HG03571 (cell line): ENCODE measurements around the gene TXNDC11.

Experiments used
- ATAC-seq: cut with Tn5 transposase; IDR thresholded peaks from one replicate; pipeline ENCODE4 v1.9.1; 2021; ENCODE audit not compliant: unreplicated experiment

The TXNDC11 gene

GRCh38 chr16:11662582-11662981 is 80.1 kb downstream of the TXNDC11 start:
- no peak for ATAC-seq

DNA sequence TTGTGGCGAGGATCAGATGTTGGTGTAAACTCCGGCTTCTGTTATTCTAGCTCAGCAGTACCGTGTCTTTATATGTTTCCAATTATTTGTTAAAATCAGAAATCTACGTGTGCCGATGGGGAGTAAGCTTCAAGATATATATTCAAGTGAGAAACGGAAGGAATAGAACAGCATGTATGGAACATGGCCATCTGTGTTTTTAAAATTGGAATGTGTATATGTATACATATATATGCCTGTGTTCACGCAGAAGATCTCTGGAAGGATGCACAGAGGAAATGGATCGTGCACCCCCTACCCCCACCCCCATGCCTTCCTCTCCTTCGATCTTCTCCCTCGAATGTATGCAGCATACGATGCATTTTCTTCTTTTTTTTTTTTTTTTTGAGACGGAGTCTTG is 82.1 kb downstream of the TXNDC11 start:
- ATAC-seq, result no peak

DNA sequence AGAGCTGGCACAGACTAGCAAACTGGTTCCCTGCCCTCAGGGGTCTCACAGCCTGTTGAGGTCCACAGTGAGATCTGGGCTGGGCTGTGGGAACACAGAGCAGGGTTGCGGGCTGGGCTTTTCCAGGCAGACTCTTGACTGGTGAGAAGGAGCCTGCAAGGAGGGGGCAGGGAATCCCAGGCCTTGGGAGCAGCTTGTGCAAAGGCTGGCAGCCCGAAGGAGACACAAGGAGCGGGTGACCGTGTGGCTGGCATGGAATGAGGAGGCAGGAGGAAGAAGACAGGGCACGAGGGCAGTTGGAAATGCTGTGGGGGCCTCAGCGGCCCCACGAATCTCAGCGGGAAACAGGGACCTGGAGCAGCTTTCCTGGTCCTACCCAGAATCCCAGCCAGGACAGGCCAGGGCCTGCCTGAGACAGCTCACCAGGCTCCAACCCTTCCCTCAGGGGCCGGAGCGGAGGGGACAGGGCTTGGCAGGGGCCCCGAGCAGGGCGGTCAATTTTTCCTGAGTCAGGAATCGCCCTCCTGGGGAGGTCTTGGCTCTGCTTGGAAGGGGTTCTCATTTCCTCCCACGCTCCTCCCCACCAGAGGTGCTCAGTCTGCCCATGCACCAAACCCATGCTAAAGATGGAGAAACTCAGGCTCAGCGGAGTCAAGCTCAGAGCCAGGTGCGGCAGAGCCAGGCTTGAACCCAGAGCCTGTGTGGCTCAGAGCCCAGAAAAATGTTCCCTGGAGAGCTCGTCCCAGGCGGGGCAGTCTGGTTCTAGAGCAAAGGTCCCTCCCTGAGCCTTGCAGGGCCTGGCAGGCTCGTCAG is 83.6 kb downstream of the TXNDC11 start:
- no peak for ATAC-seq

- ATAC-seq, result no peak
Measured at GRCh38 chr16:11657556-11657955, 85.1 kb downstream of the TXNDC11 start.

DNA sequence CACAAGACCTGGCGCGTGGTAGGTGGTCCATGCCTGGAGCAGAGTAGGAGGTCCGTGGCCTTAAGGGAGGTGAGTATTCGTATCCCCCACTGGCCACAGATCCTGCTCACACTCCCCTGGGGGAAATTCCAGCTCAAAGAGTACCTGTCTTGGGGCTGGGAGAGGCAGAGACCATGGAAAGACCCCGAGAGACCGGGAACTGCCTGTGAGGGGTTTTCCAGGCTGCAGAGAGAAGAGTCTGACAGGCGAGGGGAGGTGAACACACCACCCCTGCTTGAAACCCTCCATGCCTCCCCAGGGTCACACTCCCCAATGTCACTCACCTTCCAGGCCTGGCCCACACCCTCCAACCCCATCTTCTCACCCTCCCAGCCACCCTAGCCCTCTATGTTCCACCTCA is 87.0 kb downstream of the TXNDC11 start:
- no peak for ATAC-seq

DNA sequence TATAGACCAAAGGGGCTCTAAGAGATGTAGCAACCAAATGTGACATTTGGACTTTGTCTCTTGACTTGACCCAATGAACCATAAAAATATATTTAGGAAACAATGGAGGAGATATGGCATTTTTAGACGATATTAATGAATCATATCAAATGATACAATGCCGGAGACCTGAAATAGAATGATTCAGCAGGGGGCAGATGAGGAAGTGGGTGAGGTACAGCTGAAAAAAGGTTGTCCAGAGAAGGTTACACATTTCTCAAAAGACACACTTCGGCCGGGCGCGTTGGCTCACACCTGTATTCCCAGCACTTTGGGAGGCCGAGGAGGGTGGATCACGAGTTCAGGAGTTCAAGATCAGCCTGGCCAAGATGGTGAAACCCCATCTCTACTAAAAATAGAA is 90.9 kb downstream of the TXNDC11 start:
- no peak for ATAC-seq

DNA sequence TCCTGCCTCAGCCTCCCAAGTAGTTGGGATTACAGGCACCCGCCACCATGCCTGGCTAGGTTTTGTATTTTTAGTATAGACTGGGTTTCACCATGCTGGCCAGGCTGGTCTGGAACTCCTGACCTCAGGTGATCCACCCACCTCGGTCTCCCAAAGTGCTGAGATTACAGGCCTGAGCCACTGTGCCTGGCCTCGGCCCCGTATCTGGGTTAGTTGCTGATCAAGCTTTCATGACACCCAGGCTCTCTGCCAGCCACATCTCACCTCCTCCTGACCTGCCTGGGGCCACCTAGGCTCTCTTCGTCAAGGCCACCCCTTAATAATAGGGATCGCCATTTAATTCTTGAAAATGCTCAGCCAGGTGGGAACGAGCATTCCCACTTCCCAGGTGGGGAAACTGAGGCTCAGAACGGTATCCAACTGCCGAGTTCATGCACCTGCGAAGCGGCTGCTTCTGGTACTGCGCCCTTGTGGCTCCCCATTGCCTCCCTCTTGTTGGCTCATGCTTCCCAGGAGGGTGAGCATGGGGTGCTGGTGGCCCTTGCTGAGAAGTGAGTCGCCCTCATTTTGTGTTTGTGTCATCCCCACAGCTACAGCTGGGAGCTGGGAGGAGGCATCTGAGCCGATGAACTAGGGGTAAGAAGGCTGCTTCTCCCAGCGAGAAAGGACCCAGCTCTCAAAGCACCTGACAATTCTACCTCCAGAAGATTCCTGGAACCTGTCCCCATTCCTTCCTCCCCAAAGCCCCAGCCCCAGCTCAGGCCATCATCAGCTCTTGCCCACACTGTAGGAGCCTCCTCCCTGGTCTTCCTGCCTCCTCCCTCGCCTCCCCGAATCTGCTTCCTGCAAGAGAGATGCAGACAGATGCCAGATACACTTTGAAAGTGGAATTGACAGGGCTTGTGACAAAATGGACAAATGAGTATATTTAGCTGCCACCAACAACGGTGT is 91.7 kb downstream of the TXNDC11 start:
- ATAC-seq, result no peak

DNA sequence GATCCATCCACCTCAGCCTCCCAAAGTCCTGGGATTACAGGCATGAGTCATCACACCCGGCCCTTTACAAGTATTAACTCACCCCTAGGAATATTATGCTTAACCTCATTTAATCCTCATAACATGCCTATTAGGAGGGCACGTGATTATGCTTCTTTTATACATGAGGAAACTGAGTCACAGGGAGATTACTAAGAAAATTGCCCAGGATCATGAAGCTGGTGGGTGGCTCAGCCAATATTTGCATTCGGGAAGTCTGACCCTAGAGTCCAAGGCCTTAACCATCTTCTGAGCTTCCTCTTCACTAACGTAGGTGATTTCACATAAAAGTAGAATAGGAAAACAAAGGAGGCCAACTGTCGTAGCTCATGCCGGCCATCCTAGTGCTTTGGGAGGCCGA is 93.4 kb downstream of the TXNDC11 start:
- ATAC-seq, result no peak

DNA sequence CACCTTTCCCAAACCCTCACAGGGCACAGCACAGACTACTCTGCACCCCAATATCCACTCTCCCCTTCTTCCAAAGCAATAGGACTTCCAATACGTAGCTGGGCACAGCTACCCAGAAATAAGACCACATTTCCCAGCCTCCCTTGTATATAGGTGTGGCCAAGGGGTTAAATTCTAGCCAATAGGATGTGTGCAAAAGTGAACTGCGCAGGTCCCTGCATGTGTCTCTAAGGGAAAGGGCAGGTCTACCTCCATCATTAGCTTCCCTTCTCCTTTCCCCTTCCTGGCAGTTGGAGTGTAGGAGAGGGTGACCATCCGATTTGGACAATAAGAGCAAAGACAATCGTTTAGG is 99.9 kb downstream of the TXNDC11 start:
- ATAC-seq, result no peak

DNA sequence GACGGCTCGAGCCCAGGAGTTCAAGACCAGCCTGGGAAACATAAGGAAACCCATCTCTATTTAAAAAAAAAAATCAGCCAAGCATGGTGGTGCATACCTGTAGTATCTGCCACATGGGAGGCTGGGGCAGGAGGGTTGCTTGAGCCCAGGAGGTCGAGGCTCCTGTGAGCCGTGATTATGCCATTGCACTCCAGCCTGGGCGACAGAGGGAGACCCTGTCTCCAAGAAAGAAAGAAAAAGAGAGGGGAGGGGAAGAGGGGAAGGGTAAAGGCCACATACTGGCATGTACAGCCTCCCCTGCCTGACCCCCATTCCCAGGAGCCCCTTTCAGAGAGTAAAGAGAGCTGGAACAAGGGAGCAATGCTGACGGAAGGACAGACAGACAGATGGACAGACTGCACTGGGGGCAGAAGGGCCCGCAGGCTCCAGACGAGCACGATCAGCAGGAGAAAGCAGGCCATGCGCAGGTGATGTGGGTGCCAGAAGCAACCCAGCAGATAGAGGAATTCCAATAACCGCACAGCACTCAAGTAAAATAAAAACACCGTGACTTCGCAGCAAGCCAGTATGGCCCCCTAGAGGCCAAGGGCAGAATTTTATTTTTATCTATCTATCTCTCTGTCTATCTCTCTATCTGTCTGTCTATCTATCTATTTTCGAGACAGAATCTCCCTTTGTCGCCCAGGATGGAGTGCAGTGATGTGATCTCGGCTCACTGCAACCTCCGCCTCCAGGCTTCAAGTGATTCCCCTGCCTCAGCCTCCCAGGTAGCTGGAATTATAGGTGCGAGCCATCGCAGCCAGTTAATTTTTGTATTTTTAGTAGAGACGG is 101.5 kb downstream of the TXNDC11 start:
- no peak for ATAC-seq

DNA sequence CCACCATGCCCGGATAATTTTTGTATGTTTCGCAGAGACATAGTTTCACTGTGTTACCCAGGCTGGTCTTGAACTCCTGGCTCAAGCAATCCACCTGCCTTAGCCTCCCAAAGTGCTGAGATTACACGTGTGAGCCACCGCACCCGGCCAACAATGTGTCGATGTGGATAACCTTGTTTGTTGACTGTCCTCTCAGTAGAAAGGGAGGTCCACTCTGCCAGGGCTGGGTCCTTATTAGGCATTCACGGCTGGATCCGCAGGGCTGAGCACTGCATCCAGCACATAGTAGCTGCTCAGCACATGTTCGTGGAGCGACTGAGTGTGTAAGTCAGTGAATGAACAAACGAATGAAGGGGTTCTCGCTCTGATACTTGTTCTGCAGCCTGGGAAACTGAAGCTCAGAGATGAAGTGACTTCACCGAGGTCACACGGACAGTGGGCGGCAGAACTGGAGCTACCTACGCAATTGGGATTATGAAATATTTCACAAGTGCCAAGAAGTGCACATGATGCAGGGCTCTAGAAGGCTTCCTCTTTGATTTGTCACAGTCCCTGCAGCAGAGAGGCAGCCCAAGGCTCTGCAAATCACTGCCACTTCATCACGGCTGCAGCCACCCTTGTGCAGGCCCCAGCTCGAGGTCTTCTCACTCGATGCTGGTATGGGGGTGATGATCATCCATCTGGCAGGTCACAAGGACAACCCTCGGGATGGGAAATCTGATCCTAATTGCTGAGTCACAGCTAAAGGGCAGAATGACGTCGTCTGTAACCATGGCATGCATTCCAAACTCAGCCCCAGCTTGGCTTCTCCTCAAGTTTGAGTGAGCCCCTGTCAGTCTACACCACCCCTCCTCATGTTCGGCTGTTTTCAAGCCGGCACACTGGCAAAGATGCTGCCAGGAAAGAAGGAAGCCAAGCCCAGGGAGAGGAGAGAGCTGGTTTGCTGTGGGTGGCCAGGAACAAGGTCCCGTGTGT is 102.4 kb downstream of the TXNDC11 start:
- ATAC-seq, result no peak

DNA sequence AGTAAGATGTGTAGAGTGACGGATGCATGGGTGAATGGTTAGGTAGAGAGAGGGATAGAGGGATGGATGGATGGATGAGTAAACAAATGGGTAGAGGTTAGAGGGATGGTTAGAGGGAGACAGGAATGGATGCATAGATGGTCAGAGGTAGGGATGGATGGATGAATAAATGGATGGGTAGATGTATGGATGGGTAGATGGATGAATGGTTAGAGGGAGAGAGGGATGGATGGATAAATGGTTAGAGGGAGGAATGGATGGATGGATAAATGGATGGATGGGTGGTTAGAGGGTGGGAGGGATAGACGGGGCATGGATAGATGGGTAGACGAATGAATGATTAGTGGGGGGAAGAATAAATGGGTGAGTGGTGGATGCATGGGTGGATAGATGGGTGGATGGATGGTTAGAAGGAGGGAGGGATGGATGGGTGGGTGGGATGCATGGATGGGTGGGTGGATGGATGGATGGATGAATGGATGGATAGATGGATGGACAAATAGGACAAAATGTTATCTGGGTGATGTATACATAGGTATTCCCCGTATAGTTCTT is 103.6 kb downstream of the TXNDC11 start:
- ATAC-seq, result no peak

- no peak for ATAC-seq
Measured at GRCh38 chr16:11638140-11638539, 104.5 kb downstream of the TXNDC11 start.

DNA sequence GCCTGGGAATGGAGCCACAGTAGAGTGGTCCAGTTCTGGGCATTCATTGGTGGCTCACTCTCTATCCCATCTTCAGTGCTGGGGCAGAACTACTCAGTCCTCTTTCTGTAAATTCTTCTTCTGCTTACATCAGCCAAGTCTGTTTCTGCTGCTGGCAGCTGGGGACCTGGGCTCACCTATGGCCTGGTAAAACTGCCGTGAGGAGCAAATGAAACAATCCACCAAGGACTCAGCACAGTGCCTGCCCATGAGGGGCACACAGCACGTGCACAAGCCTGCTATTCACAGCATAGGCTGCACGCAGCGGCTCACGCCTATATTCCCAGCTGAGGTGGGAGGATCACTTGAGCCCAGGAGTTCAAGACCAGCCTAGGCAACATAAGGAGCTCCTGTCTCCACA is 105.3 kb downstream of the TXNDC11 start:
- ATAC-seq, result no peak

DNA sequence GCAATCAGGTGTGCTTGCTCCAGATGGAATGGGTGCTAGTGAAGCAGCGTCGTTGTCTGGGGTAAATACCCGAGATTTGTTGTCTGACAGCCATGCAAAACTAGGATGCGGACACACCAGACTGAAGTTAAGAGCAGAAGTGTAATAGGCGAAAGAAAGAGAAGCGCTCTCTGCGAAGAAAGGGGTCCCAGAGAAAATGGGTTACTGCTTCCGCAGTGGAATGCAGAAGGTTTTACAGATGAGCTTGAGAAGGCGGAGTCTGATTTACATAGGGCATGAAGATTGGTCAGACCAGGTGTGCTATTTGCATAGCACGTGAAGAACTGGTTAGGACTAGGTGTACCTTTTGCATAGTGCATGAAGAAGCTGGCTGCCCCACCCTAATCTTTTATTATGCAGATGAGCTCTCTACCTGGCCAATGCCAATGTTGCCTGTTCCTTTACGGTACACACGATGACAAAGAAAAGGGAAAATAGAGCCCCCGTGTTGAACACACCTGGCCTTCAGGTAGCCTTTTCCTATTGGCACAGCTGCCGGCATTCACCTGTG is 106.4 kb downstream of the TXNDC11 start:
- no peak for ATAC-seq

DNA sequence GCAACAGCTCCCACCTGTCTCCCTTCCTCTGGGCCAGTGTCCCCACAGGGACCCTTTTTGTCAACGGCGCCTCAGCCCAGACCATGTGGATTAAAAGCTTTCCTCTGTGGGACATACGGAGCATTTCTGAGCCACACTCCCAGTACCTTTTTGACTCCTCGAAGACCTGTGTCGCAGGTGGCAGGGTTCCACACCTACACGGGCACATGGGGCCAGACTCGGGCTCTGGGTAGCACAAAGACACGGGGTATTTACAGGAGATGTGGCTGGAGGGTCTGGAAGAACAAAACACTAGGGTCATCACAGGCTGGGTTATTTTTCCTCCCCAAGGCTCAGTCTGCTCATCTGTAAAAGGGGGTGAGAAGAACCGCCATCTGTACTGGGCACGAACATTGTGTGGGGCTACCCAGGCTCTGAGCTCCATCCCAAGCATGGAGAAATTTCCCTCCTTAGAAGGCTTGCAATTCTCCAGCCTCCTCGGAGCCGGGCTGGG is 106.9 kb downstream of the TXNDC11 start:
- ATAC-seq, result no peak

- no peak for ATAC-seq
Measured at GRCh38 chr16:11635113-11635652, 107.5 kb downstream of the TXNDC11 start.

DNA sequence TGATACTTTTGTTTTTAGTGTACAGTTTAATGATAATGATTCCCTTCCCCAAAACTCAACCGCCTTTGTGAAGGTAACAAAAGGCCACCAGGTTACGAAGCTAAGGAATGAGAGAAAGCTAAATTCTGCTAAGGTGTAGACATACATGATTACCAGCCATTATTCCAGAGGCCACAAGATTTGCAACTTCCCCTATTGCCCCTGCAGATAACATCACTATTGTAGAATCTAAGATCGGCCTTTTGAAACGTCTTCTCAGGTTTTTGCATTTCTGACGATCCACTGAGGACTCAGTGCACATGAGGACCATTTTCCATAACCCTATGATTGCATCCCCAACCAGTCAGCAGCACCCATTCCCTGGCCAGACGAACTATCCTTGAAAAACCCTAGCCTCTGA is 108.3 kb downstream of the TXNDC11 start:
- ATAC-seq, result no peak

- ATAC-seq, result no peak
Measured at GRCh38 chr16:11633113-11633512, 109.5 kb downstream of the TXNDC11 start.
